HCT116 (cell line): ENCODE data around the gene CACNA2D3. TPM values are rescaled to one million over a fixed set of nuclear protein-coding genes. Genes with fewer than 3 reads are reported as not detected.

ENCODE experiments used
- ATAC-seq: fragments of 200-7000 bp; cut with Tn5 transposase; 2 replicates; pipeline ENCODE4 v1.9.1; 2020; ENCODE audit warnings: mild to moderate bottlenecking, moderate library complexity
- BruUV-seq: library from RNA; stranded (reverse); fragments of 400-500 nt; replicated peaks from 2 replicates; lab custom pipeline; 2021; lab: Mats Ljungman, UMichigan
- CTCF ChIA-PET: fragments of 300-600 bp; sonication (Branson Sonifier 250); formaldehyde crosslinking; loops from one replicate; lab custom pipeline; 2021; ENCODE audit warnings: antibody characterized with exemption; lab: Charles Lee
- POLR2A ChIA-PET: fragments of 300-600, 350-600 bp; sonication (Branson Sonifier 250); formaldehyde crosslinking; loops from one replicate; lab custom pipeline; 2021; ENCODE audit warnings: antibody characterized with exemption; lab: Charles Lee
- RAD21 ChIA-PET, 2 experiments: fragments of 300-600 bp; sonication (Branson Sonifier 250); formaldehyde crosslinking; loops; one replicate each; lab custom pipeline; 2023; ENCODE audit warnings: low total read pairs in 2 of 2; ENCODE audit not compliant: uncharacterized antibody in 2 of 2, unreplicated experiment in 2 of 2, low non-redundant PET in 1 of 2; lab: Charles Lee
- DNase-seq: peaks from one replicate; pipeline ENCODE4 v3.0.0-alpha.2; 2010; ENCODE audit warnings: low read depth, low spot score
- H2AFZ ChIP-seq: fragments of 200-600 bp; shearing (Covaris generic), sonication (generic); 2 replicates; pipeline ENCODE4 v1.6.1; 2017; ENCODE audit warnings: low read depth, mixed run types, mixed read lengths, antibody characterized with exemption, low read length; ENCODE audit not compliant: poor library complexity, severe bottlenecking
- H3K27ac ChIP-seq: 2 replicates; pipeline ENCODE4 v1.5.1; 2012; ENCODE audit warnings: low read depth, low read length
- H3K27me3 ChIP-seq: fragments of 200-600 bp; sonication (generic); 2 replicates; pipeline ENCODE4 v1.6.1; 2016; ENCODE audit warnings: mixed run types, low read length, mixed read lengths; ENCODE audit not compliant: insufficient read depth
- H3K36me3 ChIP-seq, 2 experiments: fragments of 200-500 bp in 1 of 2; fragments of 200-600 bp in 1 of 2; sonication (Bioruptor generic) in 1 of 2; sonication (generic) in 1 of 2; 2 replicates each; pipeline versions ENCODE4 v1.5.1 to v1.6.1; 2014 to 2016; ENCODE audit warnings: low read length in 2 of 2, inconsistent platforms in 1 of 2, mixed read lengths in 1 of 2, mixed run types in 1 of 2; ENCODE audit not compliant: insufficient read depth in 2 of 2, control insufficient read depth in 1 of 2
- H3K4me1 ChIP-seq, 2 experiments: fragments of 200-600 bp in 1 of 2; sonication (generic) in 1 of 2; 2 replicates each; pipeline versions ENCODE4 v1.5.1 to v1.6.1; 2012 to 2017; ENCODE audit warnings: low read length in 2 of 2, inconsistent platforms in 1 of 2, mild to moderate bottlenecking in 1 of 2, mixed read lengths in 1 of 2, mixed run types in 1 of 2, moderate library complexity in 1 of 2; ENCODE audit not compliant: insufficient read depth in 2 of 2, control insufficient read depth in 1 of 2
- H3K4me2 ChIP-seq: fragments of 200-600 bp; sonication (generic); 2 replicates; pipeline ENCODE4 v1.6.1; 2017; ENCODE audit warnings: mixed run types, low read length, mixed read lengths
- H3K4me3 ChIP-seq, 2 experiments: fragments of 200-600 bp in 1 of 2; sonication (generic) in 1 of 2; replicated peaks in 1 of 2; 2 replicates each; pipeline ENCODE4 v1.5.1; 2011 to 2016; ENCODE audit warnings: low read length in 2 of 2, control low read depth in 1 of 2, low read depth in 1 of 2, mild to moderate bottlenecking in 1 of 2, mixed read lengths in 1 of 2, mixed run types in 1 of 2
- H3K79me2 ChIP-seq: fragments of 200-600 bp; sonication (generic); 2 replicates; pipeline ENCODE4 v1.6.1; 2017; ENCODE audit warnings: mild to moderate bottlenecking, mixed run types, low read length, moderate library complexity, mixed read lengths; ENCODE audit not compliant: insufficient read depth
- H3K9ac ChIP-seq: fragments of 200-600 bp; sonication (generic); 2 replicates; pipeline ENCODE4 v1.6.1; 2016; ENCODE audit warnings: low read length, mixed read lengths
- H3K9me2 ChIP-seq: fragments of 200-600 bp; sonication (generic), shearing (Covaris generic); 2 replicates; pipeline ENCODE4 v1.6.1; 2017; ENCODE audit warnings: mixed run types, mild to moderate bottlenecking, moderate library complexity; ENCODE audit not compliant: insufficient read depth
- H3K9me3 ChIP-seq, 2 experiments: fragments of 200-500 bp in 1 of 2; fragments of 200-600 bp in 1 of 2; sonication (Bioruptor generic) in 1 of 2; sonication (generic) in 1 of 2; 2 replicates each; pipeline ENCODE4 v1.6.1; 2014 to 2017; ENCODE audit warnings: low read length in 2 of 2, mixed read lengths in 2 of 2, inconsistent platforms in 1 of 2, low read depth in 1 of 2, mild to moderate bottlenecking in 1 of 2, mixed run types in 1 of 2, moderate library complexity in 1 of 2; ENCODE audit not compliant: control insufficient read depth in 1 of 2, insufficient read depth in 1 of 2
- H4K20me1 ChIP-seq: fragments of 200-600 bp; sonication (generic), shearing (Covaris generic); 2 replicates; pipeline ENCODE4 v1.6.1; 2017; ENCODE audit warnings: mixed run types, mild to moderate bottlenecking, moderate library complexity; ENCODE audit not compliant: insufficient read depth
- CBX3 ChIP-seq: IDR thresholded peaks from 2 replicates; pipeline ENCODE4 v1.6.1; 2012; ENCODE audit warnings: low read depth
- EGR1 ChIP-seq: IDR thresholded peaks from 2 replicates; pipeline ENCODE4 v1.6.1; 2012; ENCODE audit warnings: low read depth
- ELF1 ChIP-seq: IDR thresholded peaks from 2 replicates; pipeline ENCODE4 v1.6.1; 2012; ENCODE audit warnings: low read depth, borderline replicate concordance
- EZH2phosphoT487 ChIP-seq: fragments of 200-600 bp; IDR thresholded peaks from 2 replicates; pipeline ENCODE4 v1.6.1; 2018; ENCODE audit warnings: antibody characterized with exemption, borderline replicate concordance
- FOSL1 ChIP-seq: IDR thresholded peaks from 2 replicates; pipeline ENCODE4 v1.6.1; 2012; ENCODE audit warnings: low read depth
- JUND ChIP-seq: IDR thresholded peaks from 2 replicates; pipeline ENCODE4 v1.6.1; 2012
- MAX ChIP-seq: IDR thresholded peaks from 2 replicates; pipeline ENCODE4 v1.6.1; 2012
- POLR2A ChIP-seq: IDR thresholded peaks from 2 replicates; pipeline ENCODE4 v1.7.0; 2011; ENCODE audit warnings: borderline replicate concordance; ENCODE audit not compliant: insufficient read depth, insufficient read length; ENCODE audit errors: extremely low read depth
- RAD21 ChIP-seq: IDR thresholded peaks from 2 replicates; pipeline ENCODE4 v1.6.1; 2012; ENCODE audit warnings: low read depth, mild to moderate bottlenecking
- SIN3A ChIP-seq: IDR thresholded peaks from 2 replicates; pipeline ENCODE4 v1.6.1; 2012; ENCODE audit warnings: low read depth
- SP1 ChIP-seq: IDR thresholded peaks from 2 replicates; pipeline ENCODE4 v1.6.1; 2012; ENCODE audit warnings: low read depth
- SRF ChIP-seq: IDR thresholded peaks from 2 replicates; pipeline ENCODE4 v1.6.1; 2012; ENCODE audit warnings: low read depth
- ZFX ChIP-seq: fragments of 450-650 bp; IDR thresholded peaks from 2 replicates; pipeline ENCODE4 v1.6.1; 2017
- ZNF274 ChIP-seq: fragments of 200-500 bp; sonication (Bioruptor generic); IDR thresholded peaks from 2 replicates; pipeline ENCODE4 v1.6.1; 2014; ENCODE audit warnings: mild to moderate bottlenecking, low read depth, low read length, inconsistent platforms
- intact Hi-C: fragments of 100-400 bp; cut with micrococcal nuclease; formaldehyde crosslinking; loops from 2 replicates; pipeline ENCODE4 v1.10.0; 2022
- total RNA-seq: library from RNA; stranded (reverse); gene quantifications from one replicate; pipeline ENCODE4 v1.2.1, GENCODE V29; 2021; ENCODE audit not compliant: unreplicated experiment
- TF ChIP-seq, protein P1 (sequence below), 3 experiments: fragments of 200-600 bp in 1 of 3; sonication (generic) in 1 of 3; IDR thresholded peaks in 2 of 3; conservative IDR thresholded peaks in 1 of 3; 2 replicates each; pipeline ENCODE4 v1.5.1; 2012 to 2017; ENCODE audit warnings: low read depth in 2 of 3, low read length in 2 of 3, antibody characterized with exemption in 1 of 3, borderline replicate concordance in 1 of 3, control low read depth in 1 of 3, mild to moderate bottlenecking in 1 of 3, mixed read lengths in 1 of 3, mixed run types in 1 of 3, moderate library complexity in 1 of 3; ENCODE audit not compliant: insufficient read depth in 1 of 3
- TF ChIP-seq, protein P2 (sequence below): IDR thresholded peaks from 2 replicates; pipeline ENCODE4 v1.6.1; 2011; ENCODE audit warnings: mild to moderate bottlenecking, low read length, moderate library complexity; ENCODE audit not compliant: insufficient replicate concordance; ENCODE audit errors: extremely low read depth

CACNA2D3 gene
- total RNA-seq, 1 experiment from 2014 or later: 0.20 TPM

DNA sequence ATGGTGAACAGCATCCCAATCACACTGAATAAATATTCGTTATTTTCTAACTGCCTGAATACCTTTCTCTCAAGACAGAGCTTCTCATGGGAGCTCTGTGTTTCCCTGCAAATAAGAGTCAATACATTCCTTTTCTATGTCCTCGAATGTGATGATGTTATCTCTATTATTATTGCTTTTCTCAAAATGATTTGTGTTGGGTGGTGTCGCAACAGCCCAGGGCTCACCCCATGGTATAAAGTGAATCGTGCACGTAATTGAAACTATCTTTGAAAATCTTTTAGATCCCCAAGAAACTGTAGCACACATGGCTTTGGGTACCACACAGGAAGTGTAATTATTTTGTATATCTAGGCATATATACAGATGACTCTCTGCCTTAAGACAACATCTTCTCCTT, 996.1 kb downstream of the CACNA2D3 start:
- Histone ChIP-seq H2AFZ (no peak overlapping the region), H3K4me2 (no peak overlapping the region), H3K9me3 (peaks cover 0 to 18% of the 10 kb centered on the region in 2 experiments; a peak in 2 of 4 replicates), H3K9ac (no peak overlapping the region), H4K20me1 (no peaks in the 10 kb centered on the region), H3K27me3 (no peaks in the 10 kb centered on the region), H3K36me3 (no peaks in the 10 kb centered on the region), H3K4me3 (no peak overlapping the region), H3K79me2 (no peaks in the 10 kb centered on the region), H3K27ac (no peak overlapping the region), H3K4me1 (no peaks in the 10 kb centered on the region), H3K9me2 (no peaks in the 10 kb centered on the region)
- ChIA-PET RAD21 (no interaction called here), POLR2A (no interaction called here), CTCF (no interaction called here)
- DNase-seq (no peak), ATAC-seq (no peak)
- intact Hi-C loops: no loop called here
- BruUV-seq: no TSS peak
- TF ChIP-seq SP1: no peak
- TF ChIP-seq SIN3A: no peak

GRCh38 chr3:55119268-55119667, 996.9 kb downstream of the CACNA2D3 start:
- ChIA-PET CTCF (no interaction called here), POLR2A (no interaction called here), RAD21 (no interaction called here)
- no peak for ATAC-seq
- Histone ChIP-seq H3K9ac (no peak overlapping the region), H3K27me3 (no peaks in the 10 kb centered on the region), H3K4me1 (no peaks in the 10 kb centered on the region), H3K4me2 (no peak overlapping the region), H3K27ac (no peak overlapping the region), H3K9me2 (no peaks in the 10 kb centered on the region), H3K9me3 (peaks cover 0 to 18% of the 10 kb centered on the region in 2 experiments; a peak in 2 of 4 replicates), H4K20me1 (no peaks in the 10 kb centered on the region), H3K79me2 (no peaks in the 10 kb centered on the region), H3K4me3 (no peak overlapping the region), H2AFZ (no peak overlapping the region), H3K36me3 (no peaks in the 10 kb centered on the region)
- no peak for DNase-seq
- TF ChIP-seq, protein P1, sequence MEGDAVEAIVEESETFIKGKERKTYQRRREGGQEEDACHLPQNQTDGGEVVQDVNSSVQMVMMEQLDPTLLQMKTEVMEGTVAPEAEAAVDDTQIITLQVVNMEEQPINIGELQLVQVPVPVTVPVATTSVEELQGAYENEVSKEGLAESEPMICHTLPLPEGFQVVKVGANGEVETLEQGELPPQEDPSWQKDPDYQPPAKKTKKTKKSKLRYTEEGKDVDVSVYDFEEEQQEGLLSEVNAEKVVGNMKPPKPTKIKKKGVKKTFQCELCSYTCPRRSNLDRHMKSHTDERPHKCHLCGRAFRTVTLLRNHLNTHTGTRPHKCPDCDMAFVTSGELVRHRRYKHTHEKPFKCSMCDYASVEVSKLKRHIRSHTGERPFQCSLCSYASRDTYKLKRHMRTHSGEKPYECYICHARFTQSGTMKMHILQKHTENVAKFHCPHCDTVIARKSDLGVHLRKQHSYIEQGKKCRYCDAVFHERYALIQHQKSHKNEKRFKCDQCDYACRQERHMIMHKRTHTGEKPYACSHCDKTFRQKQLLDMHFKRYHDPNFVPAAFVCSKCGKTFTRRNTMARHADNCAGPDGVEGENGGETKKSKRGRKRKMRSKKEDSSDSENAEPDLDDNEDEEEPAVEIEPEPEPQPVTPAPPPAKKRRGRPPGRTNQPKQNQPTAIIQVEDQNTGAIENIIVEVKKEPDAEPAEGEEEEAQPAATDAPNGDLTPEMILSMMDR (IDR thresholded peaks at IDR 0.05 in 2 of 3, conservative IDR thresholded peaks at IDR 0.05 in 1 of 3; ENCODE audit: borderline replicate concordance in 1 of 3, insufficient read depth in 1 of 3, low read depth in 2 of 3, low read length in 2 of 3): no peak
- TF ChIP-seq JUND (no peak), POLR2A (no peak), MAX (no peak), EGR1 (no peak), FOSL1 (no peak), ZFX (no peak), ELF1 (no peak), EZH2phosphoT487 (no peak), ZNF274 (no peak), SP1 (no peak), RAD21 (no peak), SRF (no peak), CBX3 (no peak)
- TF ChIP-seq, protein P2, sequence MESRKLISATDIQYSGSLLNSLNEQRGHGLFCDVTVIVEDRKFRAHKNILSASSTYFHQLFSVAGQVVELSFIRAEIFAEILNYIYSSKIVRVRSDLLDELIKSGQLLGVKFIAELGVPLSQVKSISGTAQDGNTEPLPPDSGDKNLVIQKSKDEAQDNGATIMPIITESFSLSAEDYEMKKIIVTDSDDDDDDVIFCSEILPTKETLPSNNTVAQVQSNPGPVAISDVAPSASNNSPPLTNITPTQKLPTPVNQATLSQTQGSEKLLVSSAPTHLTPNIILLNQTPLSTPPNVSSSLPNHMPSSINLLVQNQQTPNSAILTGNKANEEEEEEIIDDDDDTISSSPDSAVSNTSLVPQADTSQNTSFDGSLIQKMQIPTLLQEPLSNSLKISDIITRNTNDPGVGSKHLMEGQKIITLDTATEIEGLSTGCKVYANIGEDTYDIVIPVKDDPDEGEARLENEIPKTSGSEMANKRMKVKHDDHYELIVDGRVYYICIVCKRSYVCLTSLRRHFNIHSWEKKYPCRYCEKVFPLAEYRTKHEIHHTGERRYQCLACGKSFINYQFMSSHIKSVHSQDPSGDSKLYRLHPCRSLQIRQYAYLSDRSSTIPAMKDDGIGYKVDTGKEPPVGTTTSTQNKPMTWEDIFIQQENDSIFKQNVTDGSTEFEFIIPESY: no peak
- BruUV-seq: no TSS peak
- intact Hi-C loops: no loop called here
